ENCODE measurements around the gene LRRC4C.

- no peak for TF ChIP-seq CTCF (IDR thresholded peaks at IDR 0.05)
- TF ChIP-seq POLR2A (IDR thresholded peaks at IDR 0.05), result no peak
These were observed 621.2 kb downstream of the LRRC4C start for GRCh38 chr11:40838181-40838683.
